ENCODE measurements around the gene PJVK. TPM values are rescaled to one million over a fixed set of nuclear protein-coding genes. Genes with fewer than 3 reads are reported as not detected.

The PJVK gene
- total and polyA plus RNA-seq, 9 of the 15 experiments (the other 6 are each of a cell fraction or from before 2014, with no cell fraction given), result 0.11 to 1.5 (median 0.73) TPM

DNA sequence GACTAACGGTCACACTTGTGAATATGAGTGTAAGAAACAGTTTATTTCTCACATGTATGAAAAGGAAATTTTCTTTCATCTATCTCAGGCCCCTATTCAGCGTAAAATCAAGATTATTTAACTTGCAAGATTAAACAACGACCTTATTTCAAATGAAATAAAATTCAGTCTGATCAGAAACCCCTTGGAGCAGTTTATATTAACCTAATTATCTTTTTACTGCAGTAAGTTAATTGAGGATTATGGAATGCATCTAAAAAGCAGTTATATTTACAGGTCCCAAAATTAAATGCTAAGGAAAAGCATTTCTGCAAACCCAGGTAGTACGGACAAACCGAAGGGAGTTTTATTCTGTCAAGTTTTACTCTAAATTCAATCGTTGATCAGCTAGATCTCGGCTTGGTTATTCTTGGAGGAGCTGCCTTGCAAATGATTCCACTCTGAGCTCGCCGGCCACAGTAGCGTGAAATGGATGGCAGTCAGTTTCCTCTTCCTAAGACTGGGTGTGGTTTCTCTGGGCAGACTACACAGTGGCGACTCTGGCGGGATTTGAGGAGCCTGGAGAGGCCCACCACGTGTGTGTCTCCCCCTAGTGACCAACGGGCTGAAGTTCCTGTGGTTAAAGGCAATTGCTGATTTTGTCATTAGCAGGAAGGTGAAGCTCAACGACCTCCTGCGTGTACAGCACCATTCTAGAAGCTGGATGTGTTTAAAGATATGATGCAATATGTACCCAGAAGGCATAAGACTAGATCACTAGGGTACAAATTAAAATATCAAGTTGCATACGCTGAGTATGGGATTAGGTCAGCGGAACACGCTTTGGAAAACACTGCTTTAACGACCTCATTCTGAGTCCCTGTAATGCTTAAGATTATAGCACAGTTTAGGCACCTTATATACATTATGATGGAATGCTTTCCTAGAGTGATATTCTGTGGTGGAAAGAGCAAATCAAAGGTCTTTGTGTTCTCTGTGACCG lies 36.6 kb upstream of the PJVK start (continued):
- TF ChIP-seq FOXA1 (IDR thresholded peaks at IDR 0.05; ENCODE audit: borderline replicate concordance) (no peak), NR2C1 (IDR thresholded peaks at IDR 0.05) (0 out of 2 replicates have a peak, but pooled peaks have one; percentile 19), NR2C1 (tag; IDR thresholded peaks at IDR 0.05) (no peak), IRF9 (tag; IDR thresholded peaks at IDR 0.05) (peak; percentile 96), PURB (CRISPR knock-in tag; IDR thresholded peaks at IDR 0.05; ENCODE audit: low read depth) (no peak), CHD1 (IDR thresholded peaks at IDR 0.05; ENCODE audit: low read length) (peak; percentile 37), TSHZ1 (CRISPR knock-in tag; IDR thresholded peaks at IDR 0.05) (no peak), ZNF551 (CRISPR knock-in tag; IDR thresholded peaks at IDR 0.05) (0 out of 2 replicates have a peak, but pooled peaks have one; percentile 52), PTTG1 (tag; IDR thresholded peaks at IDR 0.05; ENCODE audit: low read depth) (no peak), ZBTB34 (CRISPR knock-in tag; IDR thresholded peaks at IDR 0.05) (no peak), KDM1A (IDR thresholded peaks at IDR 0.05) (peak; percentile 28 to 40; a peak in 2 of 4 replicates), ZNF445 (CRISPR knock-in tag; IDR thresholded peaks at IDR 0.05; ENCODE audit: low read depth) (no peak), ZNF76 (CRISPR knock-in tag; IDR thresholded peaks at IDR 0.05; ENCODE audit: borderline replicate concordance) (no peak), HNRNPLL (IDR thresholded peaks at IDR 0.05; ENCODE audit: low read depth, low read length, poor library complexity, severe bottlenecking) (no peak), JUN (IDR thresholded peaks at IDR 0.05; ENCODE audit: borderline replicate concordance, low read depth, low read length) (peak; percentile 80; the same call in 1 of the 2 replicates), JUN (CRISPR knock-in tag; IDR thresholded peaks at IDR 0.05; ENCODE audit: borderline replicate concordance) (no peak; the same call in 1 of the 2 replicates)
- TF ChIP-seq, protein P1, sequence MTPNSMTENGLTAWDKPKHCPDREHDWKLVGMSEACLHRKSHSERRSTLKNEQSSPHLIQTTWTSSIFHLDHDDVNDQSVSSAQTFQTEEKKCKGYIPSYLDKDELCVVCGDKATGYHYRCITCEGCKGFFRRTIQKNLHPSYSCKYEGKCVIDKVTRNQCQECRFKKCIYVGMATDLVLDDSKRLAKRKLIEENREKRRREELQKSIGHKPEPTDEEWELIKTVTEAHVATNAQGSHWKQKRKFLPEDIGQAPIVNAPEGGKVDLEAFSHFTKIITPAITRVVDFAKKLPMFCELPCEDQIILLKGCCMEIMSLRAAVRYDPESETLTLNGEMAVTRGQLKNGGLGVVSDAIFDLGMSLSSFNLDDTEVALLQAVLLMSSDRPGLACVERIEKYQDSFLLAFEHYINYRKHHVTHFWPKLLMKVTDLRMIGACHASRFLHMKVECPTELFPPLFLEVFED (CRISPR knock-in tag; conservative IDR thresholded peaks at IDR 0.05), result peak; percentile 16; the same call in 1 of the 2 replicates
- TF ChIP-seq, protein P2, sequence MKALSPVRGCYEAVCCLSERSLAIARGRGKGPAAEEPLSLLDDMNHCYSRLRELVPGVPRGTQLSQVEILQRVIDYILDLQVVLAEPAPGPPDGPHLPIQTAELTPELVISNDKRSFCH (CRISPR knock-in tag; IDR thresholded peaks at IDR 0.05), result no peak
- TF ChIP-seq, protein P2 (tag; IDR thresholded peaks at IDR 0.05), result 0 out of 2 replicates have a peak, but pooled peaks have one; percentile 73

All from K562 (cell line).